Endothelial cell of umbilical vein (primary cell): ENCODE data around the gene SCTR. TPM values are rescaled to one million over a fixed set of nuclear protein-coding genes. Genes with fewer than 3 reads are reported as not detected.

Experiments used
- BruUV-seq: library from RNA; stranded (reverse); fragments of 400-500 nt; replicated peaks from 2 replicates; lab custom pipeline; 2021; lab: Mats Ljungman, UMichigan
- CTCF ChIA-PET: fragments of 300-600, 350-600 bp; sonication (Branson Sonifier 250); formaldehyde crosslinking; loops from one replicate; lab custom pipeline; 2021; ENCODE audit warnings: antibody characterized with exemption, inconsistent platforms; lab: Charles Lee
- POLR2A ChIA-PET: fragments of 300-600, 350-600 bp; sonication (Branson Sonifier 250); formaldehyde crosslinking; loops from one replicate; lab custom pipeline; 2021; ENCODE audit warnings: antibody characterized with exemption, inconsistent platforms; lab: Charles Lee
- DNase-seq: peaks from one replicate; pipeline ENCODE4 v3.0.0-alpha.2; 2011; ENCODE audit warnings: low read depth, low spot score
- FAIRE-seq: peaks from 2 replicates; lab custom pipeline; 2011; peaks lifted over from hg19 to GRCh38; lab: Jason Lieb, UNC
- H2AFZ ChIP-seq: 2 replicates; pipeline ENCODE4 v1.6.0; 2012; ENCODE audit warnings: low read depth, low read length, control low read depth, inconsistent platforms
- H3K27ac ChIP-seq: 2 replicates; pipeline ENCODE4 v1.5.1; 2011; ENCODE audit warnings: low read depth, mild to moderate bottlenecking, control low read depth, low read length, moderate library complexity; ENCODE audit not compliant: insufficient read depth
- H3K27me3 ChIP-seq, 2 experiments: 2 replicates each; pipeline versions ENCODE4 v1.6.0 to v1.6.1; 2011; ENCODE audit warnings: low read length in 2 of 2, mixed read lengths in 1 of 2; ENCODE audit not compliant: control insufficient read depth in 2 of 2, insufficient read depth in 2 of 2
- H3K36me3 ChIP-seq, 2 experiments: 2 replicates in 1 of 2; 3 replicates in 1 of 2; pipeline ENCODE4 v1.5.1; 2011; ENCODE audit warnings: low read length in 2 of 2, mild to moderate bottlenecking in 1 of 2, moderate library complexity in 1 of 2; ENCODE audit not compliant: control insufficient read depth in 2 of 2, insufficient read depth in 2 of 2; ENCODE audit errors: extremely low read depth in 1 of 2
- H3K4me1 ChIP-seq: 3 replicates; pipeline ENCODE4 v1.5.1; 2011; ENCODE audit warnings: mild to moderate bottlenecking, low read length; ENCODE audit not compliant: control insufficient read depth, insufficient read depth; ENCODE audit errors: extremely low read depth
- H3K4me2 ChIP-seq: 2 replicates; pipeline ENCODE4 v1.6.1; 2011; ENCODE audit warnings: low read length, control low read depth, mixed read lengths; ENCODE audit not compliant: insufficient read depth
- H3K4me3 ChIP-seq, 3 experiments: fragments of 200-600 bp in 1 of 3; sonication (generic), shearing (Covaris generic) in 1 of 3; replicated peaks in 1 of 3; 2 replicates each; pipeline ENCODE4 v1.5.1; 2011 to 2016; ENCODE audit warnings: control low read depth in 3 of 3, low read length in 3 of 3, mild to moderate bottlenecking in 2 of 3, inconsistent platforms in 1 of 3, low read depth in 1 of 3, moderate library complexity in 1 of 3; ENCODE audit not compliant: insufficient read depth in 1 of 3
- H3K79me2 ChIP-seq: 2 replicates; pipeline ENCODE4 v1.6.0; 2012; ENCODE audit warnings: low read length, inconsistent platforms; ENCODE audit not compliant: control insufficient read depth, insufficient read depth
- H3K9ac ChIP-seq: replicated peaks from 2 replicates; pipeline ENCODE3; 2011; ENCODE audit warnings: low read length, control low read depth; ENCODE audit not compliant: insufficient read depth; ENCODE audit errors: extremely low read depth
- H3K9me1 ChIP-seq: replicated peaks from 3 replicates; pipeline ENCODE4 v1.6.0; 2011; ENCODE audit warnings: mild to moderate bottlenecking, low read length; ENCODE audit not compliant: control insufficient read depth, insufficient read depth; ENCODE audit errors: extremely low read depth
- H3K9me3 ChIP-seq: replicated peaks from 2 replicates; pipeline ENCODE4 v1.5.1; 2012; ENCODE audit warnings: low read length, inconsistent platforms; ENCODE audit not compliant: control insufficient read depth, insufficient read depth
- H4K20me1 ChIP-seq: replicated peaks from 2 replicates; pipeline ENCODE3; 2011; ENCODE audit warnings: mild to moderate bottlenecking, low read length; ENCODE audit not compliant: control insufficient read depth, insufficient read depth; ENCODE audit errors: extremely low read depth
- EZH2 ChIP-seq: IDR thresholded peaks from 2 replicates; pipeline ENCODE4 v1.6.1; 2012; ENCODE audit warnings: borderline replicate concordance, low read depth, mild to moderate bottlenecking, moderate library complexity, low read length, inconsistent platforms; ENCODE audit not compliant: severe bottlenecking
- FOS ChIP-seq: IDR thresholded peaks from 2 replicates; pipeline ENCODE4 v1.6.1; 2011; ENCODE audit warnings: mild to moderate bottlenecking, low read length, moderate library complexity, borderline replicate concordance; ENCODE audit not compliant: insufficient read depth
- GATA2 ChIP-seq: IDR thresholded peaks from 2 replicates; pipeline ENCODE4 v1.7.0; 2011; ENCODE audit warnings: low read depth, mild to moderate bottlenecking, moderate library complexity, mixed read lengths, low read length; ENCODE audit not compliant: insufficient read length, insufficient read depth
- JUN ChIP-seq: IDR thresholded peaks from 2 replicates; pipeline ENCODE4 v1.6.1; 2011; ENCODE audit warnings: borderline replicate concordance, low read depth; ENCODE audit not compliant: insufficient read length, insufficient read depth
- MYC ChIP-seq: IDR thresholded peaks from one replicate; pipeline ENCODE4 v1.6.1; 2011; ENCODE audit warnings: mild to moderate bottlenecking, low read depth, low read length
- POLR2A ChIP-seq: IDR thresholded peaks from 2 replicates; pipeline ENCODE4 v1.6.1; 2012; ENCODE audit warnings: low read depth, mild to moderate bottlenecking, control low read depth, low read length
- POLR2AphosphoS5 ChIP-seq: IDR thresholded peaks from 2 replicates; pipeline ENCODE4 v1.6.1; 2012; ENCODE audit warnings: low read depth, mild to moderate bottlenecking, control low read depth, low read length, moderate library complexity; ENCODE audit not compliant: insufficient read depth
- dilution Hi-C: fragments of 300-500 bp; cut with MboI; formaldehyde crosslinking; loops from one replicate; pipeline ENCODE4 v1.15.0; 2019; ENCODE audit warnings: low sequenced_read_pairs; ENCODE audit not compliant: extremely low pct_ligation_motif_present
- intact Hi-C: fragments of 100-400 bp; cut with micrococcal nuclease; formaldehyde crosslinking; loops from one replicate; pipeline ENCODE4 v1.10.0; 2022
- polyA plus RNA-seq, 4 experiments: library from polyadenylated mRNA; depleted of rRNA in 3 of 4; stranded (reverse) in 3 of 4; unstranded in 1 of 4; fragments of >200 nt; gene quantifications; 2 replicates each; pipeline versions ENCODE4 v1.2.1 to v1.2.3, GENCODE V29; 2011 to 2012; ENCODE audit warnings: missing spikeins in 1 of 4
- total RNA-seq: library from RNA; stranded (reverse); gene quantifications from 2 replicates; pipeline ENCODE4 v1.2.3, GENCODE V29; 2021
- TF ChIP-seq, protein P1 (sequence below): IDR thresholded peaks from 2 replicates; pipeline ENCODE4 v1.6.1; 2011; ENCODE audit not compliant: insufficient read depth, insufficient read length
- TF ChIP-seq, protein P2 (sequence below), 2 donors: IDR thresholded peaks; 1 replicate in 1 of 2; 2 replicates in 1 of 2; pipeline ENCODE4 v1.5.1; 2011; ENCODE audit warnings: low read length in 2 of 2, mild to moderate bottlenecking in 2 of 2, moderate library complexity in 2 of 2, control low read depth in 1 of 2, inconsistent platforms in 1 of 2, low read depth in 1 of 2; ENCODE audit not compliant: insufficient read depth in 1 of 2; ENCODE audit errors: extremely low read depth in 1 of 2

The SCTR gene
- total and polyA plus RNA-seq, 2 donors (not counting 3 experiments of a cell fraction or from before 2014, with no cell fraction given), result not detected

- FAIRE-seq, result no peak
- Histone ChIP-seq H3K9ac (no peak overlapping the region), H3K9me1 (no peaks in the 10 kb centered on the region), H3K9me3 (no peaks in the 10 kb centered on the region), H3K27me3 (peaks cover 0 to 1% of the 10 kb centered on the region in 2 experiments), H2AFZ (no peak overlapping the region), H4K20me1 (no peaks in the 10 kb centered on the region), H3K36me3 (no peaks in the 10 kb centered on the region), H3K27ac (no peak overlapping the region), H3K4me1 (no peaks in the 10 kb centered on the region), H3K4me2 (no peak overlapping the region), H3K79me2 (no peaks in the 10 kb centered on the region), H3K4me3 (no peak overlapping the region)
- intact Hi-C loops, result no loop called here
- dilution Hi-C loops, result no loop called here
- ChIA-PET CTCF (interaction anchor here (0.7 to 1.4 kb wide), 3 partner anchors 10 to 74 kb away, joined by 3 read pairs; no protein-coding TSS in a partner anchor), POLR2A (no interaction called here)
- no peak for DNase-seq
- TF ChIP-seq, protein P1, sequence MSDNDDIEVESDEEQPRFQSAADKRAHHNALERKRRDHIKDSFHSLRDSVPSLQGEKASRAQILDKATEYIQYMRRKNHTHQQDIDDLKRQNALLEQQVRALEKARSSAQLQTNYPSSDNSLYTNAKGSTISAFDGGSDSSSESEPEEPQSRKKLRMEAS, result no peak
- no peak for TF ChIP-seq JUN
- TF ChIP-seq POLR2AphosphoS5, result no peak
- no peak for TF ChIP-seq GATA2
- no peak for TF ChIP-seq POLR2A
- no peak for TF ChIP-seq MYC
- no peak for TF ChIP-seq EZH2
- TF ChIP-seq, protein P2, sequence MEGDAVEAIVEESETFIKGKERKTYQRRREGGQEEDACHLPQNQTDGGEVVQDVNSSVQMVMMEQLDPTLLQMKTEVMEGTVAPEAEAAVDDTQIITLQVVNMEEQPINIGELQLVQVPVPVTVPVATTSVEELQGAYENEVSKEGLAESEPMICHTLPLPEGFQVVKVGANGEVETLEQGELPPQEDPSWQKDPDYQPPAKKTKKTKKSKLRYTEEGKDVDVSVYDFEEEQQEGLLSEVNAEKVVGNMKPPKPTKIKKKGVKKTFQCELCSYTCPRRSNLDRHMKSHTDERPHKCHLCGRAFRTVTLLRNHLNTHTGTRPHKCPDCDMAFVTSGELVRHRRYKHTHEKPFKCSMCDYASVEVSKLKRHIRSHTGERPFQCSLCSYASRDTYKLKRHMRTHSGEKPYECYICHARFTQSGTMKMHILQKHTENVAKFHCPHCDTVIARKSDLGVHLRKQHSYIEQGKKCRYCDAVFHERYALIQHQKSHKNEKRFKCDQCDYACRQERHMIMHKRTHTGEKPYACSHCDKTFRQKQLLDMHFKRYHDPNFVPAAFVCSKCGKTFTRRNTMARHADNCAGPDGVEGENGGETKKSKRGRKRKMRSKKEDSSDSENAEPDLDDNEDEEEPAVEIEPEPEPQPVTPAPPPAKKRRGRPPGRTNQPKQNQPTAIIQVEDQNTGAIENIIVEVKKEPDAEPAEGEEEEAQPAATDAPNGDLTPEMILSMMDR (IDR thresholded peaks at IDR 0.05; ENCODE audit: extremely low read depth in 1 of 2, insufficient read depth in 1 of 2, low read depth in 1 of 2, low read length in 2 of 2), result no peak
- no peak for TF ChIP-seq FOS
- no TSS peak for BruUV-seq
Measured at GRCh38 chr2:119483896-119484718, 40.2 kb downstream of the SCTR start.
